IPS-20b (cell line): Measurements from ENCODE around the gene OR10S1.
"Not testable (repeated sequence)": the region's sequence is repeated elsewhere in the genome, so short reads cannot be mapped to it uniquely, and the experiment has no call there.

Experiments used
- H3K27ac ChIP-seq: one replicate; pipeline ENCODE4 v1.5.1; 2013; ENCODE audit warnings: low read length
- H3K27me3 ChIP-seq: 2 replicates; pipeline ENCODE4 v1.6.1; 2013; ENCODE audit warnings: mild to moderate bottlenecking, low read length, inconsistent platforms; ENCODE audit not compliant: insufficient read depth
- H3K36me3 ChIP-seq: 2 replicates; pipeline ENCODE4 v1.6.1; 2013; ENCODE audit warnings: low read depth, mild to moderate bottlenecking, inconsistent platforms, low read length, moderate library complexity; ENCODE audit not compliant: insufficient read depth
- H3K4me1 ChIP-seq: 2 replicates; pipeline ENCODE4 v1.6.1; 2013; ENCODE audit warnings: mild to moderate bottlenecking, control low read depth, inconsistent platforms, low read length, moderate library complexity; ENCODE audit not compliant: insufficient read depth
- H3K4me3 ChIP-seq: 2 replicates; pipeline ENCODE4 v1.5.1; 2013; ENCODE audit warnings: mild to moderate bottlenecking, low read length, inconsistent platforms
- H3K9ac ChIP-seq: 2 replicates; pipeline ENCODE4 v1.6.1; 2013; ENCODE audit warnings: low read depth, mild to moderate bottlenecking, inconsistent platforms, low read length, moderate library complexity
- H3K9me3 ChIP-seq: 2 replicates; pipeline ENCODE4 v1.6.1; 2013; ENCODE audit warnings: mild to moderate bottlenecking, low read depth, low read length, inconsistent platforms; ENCODE audit not compliant: insufficient read depth

Gene OR10S1, protein sequence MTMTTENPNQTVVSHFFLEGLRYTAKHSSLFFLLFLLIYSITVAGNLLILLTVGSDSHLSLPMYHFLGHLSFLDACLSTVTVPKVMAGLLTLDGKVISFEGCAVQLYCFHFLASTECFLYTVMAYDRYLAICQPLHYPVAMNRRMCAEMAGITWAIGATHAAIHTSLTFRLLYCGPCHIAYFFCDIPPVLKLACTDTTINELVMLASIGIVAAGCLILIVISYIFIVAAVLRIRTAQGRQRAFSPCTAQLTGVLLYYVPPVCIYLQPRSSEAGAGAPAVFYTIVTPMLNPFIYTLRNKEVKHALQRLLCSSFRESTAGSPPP

DNA sequence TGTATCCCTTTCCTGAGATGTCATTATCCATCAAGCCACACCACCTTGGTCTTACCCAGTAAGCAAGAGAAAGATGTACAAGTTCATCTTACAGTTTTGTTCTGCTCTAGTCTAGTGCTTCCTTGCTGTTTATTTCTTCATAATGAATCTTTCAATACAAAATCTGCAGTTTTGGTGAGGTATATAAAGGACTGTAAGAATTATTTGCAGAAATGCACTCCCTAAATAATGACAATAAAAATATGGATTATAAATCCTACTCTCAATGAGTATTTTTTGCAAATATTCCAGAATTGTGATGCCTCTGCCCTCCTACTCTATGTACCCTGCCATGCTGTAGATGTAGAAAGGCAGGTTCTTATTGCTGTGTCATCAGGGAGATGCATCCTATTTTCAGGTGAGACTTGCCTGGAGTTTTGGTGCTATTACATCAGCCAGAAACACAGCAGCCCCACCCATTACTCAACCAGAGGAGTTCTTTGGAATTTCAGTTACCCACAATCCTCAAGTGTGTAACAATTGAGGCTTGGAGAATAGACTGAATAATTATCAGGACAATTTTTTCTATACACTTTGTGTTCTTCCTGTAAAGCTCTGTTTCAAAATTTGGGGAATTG, at the start of gene OR10S1:
Gene OR10S1, minus strand, starts transcription at position 51 of the 617 bp plus-strand sequence. CDS start 117 bp downstream, outside the sequence.
- no peaks in the 10 kb centered on the region for H3K36me3 ChIP-seq
- no peaks in the 10 kb centered on the region for H3K27me3 ChIP-seq

DNA sequence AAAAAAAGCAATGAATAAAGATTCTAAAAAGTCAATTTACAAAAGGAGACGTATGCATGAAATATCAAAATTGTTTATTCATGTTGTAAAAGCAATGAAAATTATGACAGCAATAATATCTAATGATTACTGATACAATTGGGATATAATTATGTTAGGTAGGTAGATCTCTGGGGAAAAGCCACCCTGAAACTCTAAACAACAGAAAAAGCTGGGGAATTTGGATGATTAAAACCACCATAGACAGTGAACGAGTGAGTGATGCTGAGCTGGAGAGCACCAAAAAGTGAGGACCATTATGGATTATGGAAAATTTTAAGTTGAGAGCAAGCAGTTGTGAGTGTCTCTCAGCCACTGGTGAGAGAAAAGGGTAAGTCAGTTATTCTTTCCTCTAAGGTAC, 48.9 kb upstream of the OR10S1 start, which contains the start of gene OR10G8:
Gene OR10G8, plus strand, starts transcription at position 301 of the 400 bp plus-strand sequence. CDS start 2,825 bp downstream, outside the sequence.
- no peaks in the 10 kb centered on the region for H3K9me3 ChIP-seq

More for the DNA sequence above, at the start of gene OR10S1:
- H3K9me3 ChIP-seq, result peaks cover 3% of the 10 kb centered on the region; the same call in 1 of the 2 replicates
- H3K4me3 ChIP-seq, result no peak within 1 kb of the TSS
- no peaks in the 10 kb centered on the region; the same call in 1 of the 2 replicates for H3K4me1 ChIP-seq
- no peak within 1 kb of the TSS for H3K27ac ChIP-seq
- no peak within 1 kb of the TSS for H3K9ac ChIP-seq

DNA sequence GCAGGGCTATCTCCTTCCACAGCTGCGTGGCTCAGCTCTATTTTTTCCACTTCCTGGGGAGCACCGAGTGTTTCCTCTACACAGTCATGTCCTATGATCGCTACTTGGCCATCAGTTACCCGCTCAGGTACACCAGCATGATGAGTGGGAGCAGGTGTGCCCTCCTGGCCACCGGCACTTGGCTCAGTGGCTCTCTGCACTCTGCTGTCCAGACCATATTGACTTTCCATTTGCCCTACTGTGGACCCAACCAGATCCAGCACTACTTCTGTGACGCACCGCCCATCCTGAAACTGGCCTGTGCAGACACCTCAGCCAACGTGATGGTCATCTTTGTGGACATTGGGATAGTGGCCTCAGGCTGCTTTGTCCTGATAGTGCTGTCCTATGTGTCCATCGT, 38.3 kb upstream of the OR10S1 start:
- not testable (repeated sequence) for H3K9me3 ChIP-seq, H3K27me3 ChIP-seq, H3K4me3 ChIP-seq, H3K27ac ChIP-seq, H3K4me1 ChIP-seq, H3K36me3 ChIP-seq, H3K9ac ChIP-seq

More for the DNA sequence above, 48.9 kb upstream of the OR10S1 start, which contains the start of gene OR10G8:
- H3K4me3 ChIP-seq, result no peak within 1 kb of the TSS
- H3K27ac ChIP-seq, result no peak within 1 kb of the TSS
- H3K4me1 ChIP-seq, result peaks cover 2% of the 10 kb centered on the region; the same call in 1 of the 2 replicates
- H3K9ac ChIP-seq, result no peak within 1 kb of the TSS
- H3K36me3 ChIP-seq, result no peaks in the 10 kb centered on the region
- H3K27me3 ChIP-seq, result no peaks in the 10 kb centered on the region

DNA sequence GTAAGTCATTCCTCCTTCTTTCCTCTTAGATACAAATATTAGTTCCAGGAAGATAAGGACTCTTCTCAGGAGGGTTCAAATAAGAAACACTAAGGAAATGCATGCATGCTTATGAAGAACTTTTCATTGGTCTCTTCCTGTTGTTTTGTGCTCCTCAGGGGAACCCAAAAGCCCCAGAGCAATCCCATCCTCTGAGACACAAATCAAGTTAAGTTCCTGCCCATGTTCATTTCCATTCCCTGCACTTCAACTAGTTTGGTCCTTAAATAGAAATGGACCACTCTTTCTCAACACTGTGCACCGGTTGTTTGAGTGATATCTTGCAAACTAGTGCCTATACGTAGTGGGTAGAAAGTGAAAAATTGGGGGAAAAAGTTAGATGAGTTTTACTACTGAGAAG, 35.1 kb upstream of the OR10S1 start, which contains the start of gene OR10G4:
Gene OR10G4, plus strand, starts transcription at position 301 of the 400 bp plus-strand sequence. CDS start 2,578 bp downstream, outside the sequence.
- Histone ChIP-seq H3K36me3 (no peaks in the 10 kb centered on the region), H3K4me1 (no peaks in the 10 kb centered on the region), H3K27me3 (no peaks in the 10 kb centered on the region), H3K9me3 (no peaks in the 10 kb centered on the region), H3K9ac (no peak within 1 kb of the TSS), H3K4me3 (no peak within 1 kb of the TSS), H3K27ac (no peak within 1 kb of the TSS)

DNA sequence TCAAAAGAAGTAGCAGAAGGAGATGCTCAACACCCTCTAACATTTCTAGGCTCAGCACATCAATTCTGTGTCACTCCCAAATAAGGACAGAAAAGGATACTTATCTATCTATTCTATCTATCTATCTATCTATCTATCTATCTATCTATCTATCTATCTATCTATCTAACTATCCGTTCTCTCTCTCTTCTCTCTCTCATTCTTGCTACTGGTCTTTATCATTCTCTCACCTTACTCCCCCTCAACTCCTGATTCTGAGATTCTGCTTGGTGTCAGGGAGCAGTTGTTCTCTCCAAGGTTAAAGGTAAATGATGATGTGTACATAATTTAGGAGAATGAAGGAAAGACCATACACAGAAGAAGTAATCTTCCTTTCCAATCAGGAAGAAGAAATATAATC, 17.5 kb upstream of the OR10S1 start, which contains the start of gene OR10G6:
Gene OR10G6, minus strand, starts transcription at position 43 of the 400 bp plus-strand sequence. Its CDS starts 0 bp downstream, at position 43.
- Histone ChIP-seq H3K36me3 (no peaks in the 10 kb centered on the region), H3K4me3 (no peak within 1 kb of the TSS), H3K9me3 (no peaks in the 10 kb centered on the region), H3K9ac (no peak within 1 kb of the TSS), H3K4me1 (peaks cover 5% of the 10 kb centered on the region; the same call in 1 of the 2 replicates), H3K27me3 (no peaks in the 10 kb centered on the region), H3K27ac (no peak within 1 kb of the TSS)

DNA sequence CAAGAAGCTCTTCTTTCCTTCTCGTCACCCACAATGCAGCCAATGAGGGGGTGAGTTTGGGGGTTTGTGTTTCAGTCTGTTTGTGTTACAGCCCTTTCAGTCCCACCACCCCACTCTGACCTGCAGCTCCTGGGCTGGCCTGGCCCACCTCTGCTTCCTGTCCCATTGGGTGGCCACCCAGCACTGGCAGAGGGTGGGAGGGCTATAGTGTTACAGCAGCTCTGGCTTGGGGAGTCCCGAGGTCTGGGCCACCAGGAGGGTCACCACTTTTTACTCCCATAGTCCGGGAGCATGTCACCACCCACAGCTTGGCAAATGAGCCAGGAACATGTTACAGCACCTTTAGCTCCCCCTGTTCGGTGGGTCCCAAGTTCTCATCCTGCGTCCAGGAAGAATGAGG, 1.7 kb upstream of the OR10S1 start:
- H3K36me3 ChIP-seq, result no peaks in the 10 kb centered on the region

DNA sequence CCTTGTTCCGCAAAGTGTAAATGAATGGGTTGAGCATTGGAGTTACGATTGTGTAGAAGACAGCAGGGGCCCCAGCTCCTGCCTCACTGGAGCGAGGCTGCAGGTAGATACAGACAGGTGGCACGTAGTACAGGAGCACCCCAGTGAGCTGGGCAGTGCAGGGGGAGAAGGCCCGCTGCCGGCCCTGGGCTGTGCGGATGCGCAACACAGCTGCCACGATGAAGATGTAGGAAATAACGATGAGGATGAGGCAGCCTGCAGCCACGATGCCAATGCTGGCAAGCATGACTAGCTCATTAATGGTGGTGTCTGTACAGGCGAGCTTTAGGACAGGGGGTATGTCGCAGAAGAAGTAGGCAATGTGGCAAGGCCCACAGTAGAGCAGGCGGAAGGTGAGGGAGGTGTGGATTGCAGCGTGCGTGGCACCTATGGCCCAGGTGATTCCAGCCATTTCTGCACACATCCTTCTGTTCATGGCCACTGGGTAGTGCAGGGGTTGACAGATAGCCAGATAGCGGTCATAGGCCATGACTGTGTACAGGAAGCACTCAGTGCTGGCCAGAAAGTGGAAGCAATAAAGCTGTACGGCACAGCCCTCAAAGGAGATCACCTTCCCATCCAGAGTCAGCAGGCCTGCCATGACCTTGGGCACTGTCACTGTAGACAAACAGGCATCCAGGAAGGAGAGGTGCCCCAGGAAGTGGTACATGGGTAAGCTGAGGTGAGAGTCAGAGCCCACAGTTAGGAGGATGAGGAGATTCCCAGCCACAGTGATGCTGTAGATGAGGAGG, 616 bp downstream of the OR10S1 start:
- Histone ChIP-seq H3K27me3 (no peaks in the 10 kb centered on the region), H3K4me1 (no peaks in the 10 kb centered on the region; the same call in 1 of the 2 replicates), H3K36me3 (no peaks in the 10 kb centered on the region), H3K27ac (no peak overlapping the region), H3K9ac (no peak overlapping the region), H3K9me3 (no peaks in the 10 kb centered on the region), H3K4me3 (no peak overlapping the region)

More for the DNA sequence above, 1.7 kb upstream of the OR10S1 start:
- Histone ChIP-seq H3K4me1 (no peaks in the 10 kb centered on the region; the same call in 1 of the 2 replicates), H3K4me3 (no peak overlapping the region), H3K9me3 (peaks cover 3% of the 10 kb centered on the region; the same call in 1 of the 2 replicates), H3K27me3 (no peaks in the 10 kb centered on the region), H3K9ac (no peak overlapping the region), H3K27ac (no peak overlapping the region)

DNA sequence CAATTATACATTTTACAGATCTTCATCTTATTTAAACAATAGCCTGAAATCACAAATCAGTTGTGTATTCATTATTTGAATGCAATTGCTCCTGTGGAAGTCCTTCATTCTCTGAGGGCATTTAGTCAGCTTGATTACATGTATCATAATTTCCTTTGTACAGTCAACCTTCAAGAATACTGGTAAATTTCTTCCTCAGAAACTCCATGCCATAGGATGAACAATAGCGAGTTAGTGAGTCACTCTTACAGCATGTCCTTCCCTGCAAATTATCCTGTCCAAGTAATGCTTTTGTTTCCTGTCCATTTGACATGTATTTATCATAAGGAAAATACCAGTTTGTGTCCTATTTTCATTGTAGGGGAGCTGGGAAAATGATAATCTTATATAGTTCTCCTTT, 3.8 kb downstream of the OR10S1 start:
- Histone ChIP-seq H3K4me3 (no peak overlapping the region), H3K9ac (no peak overlapping the region), H3K36me3 (no peaks in the 10 kb centered on the region), H3K27me3 (no peaks in the 10 kb centered on the region), H3K4me1 (no peaks in the 10 kb centered on the region), H3K27ac (no peak overlapping the region), H3K9me3 (no peaks in the 10 kb centered on the region)

DNA sequence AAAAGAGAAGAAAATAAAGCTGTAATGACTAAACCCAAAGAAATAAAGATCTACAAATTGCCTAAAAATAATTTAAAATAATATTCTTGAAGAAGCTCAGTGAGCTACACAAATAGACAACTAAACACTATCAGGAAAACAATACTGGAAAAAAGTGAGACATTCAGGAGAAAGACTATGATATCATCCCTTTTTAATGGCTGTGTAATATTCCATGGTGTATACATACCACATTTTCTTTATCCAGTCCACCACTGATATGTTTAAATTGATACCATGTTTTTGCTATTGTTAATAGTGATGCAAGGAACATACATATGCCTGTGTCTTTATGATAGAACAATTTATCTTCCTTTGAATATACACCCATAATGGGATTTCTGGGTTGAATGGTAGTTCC, 20.8 kb downstream of the OR10S1 start:
- no peak overlapping the region for H3K9ac ChIP-seq
- H3K36me3 ChIP-seq, result no peaks in the 10 kb centered on the region
- H3K27ac ChIP-seq, result no peak overlapping the region
- peaks cover 5% of the 10 kb centered on the region; the same call in 1 of the 2 replicates for H3K9me3 ChIP-seq
- no peaks in the 10 kb centered on the region for H3K27me3 ChIP-seq
- no peak overlapping the region for H3K4me3 ChIP-seq
- no peaks in the 10 kb centered on the region for H3K4me1 ChIP-seq

DNA sequence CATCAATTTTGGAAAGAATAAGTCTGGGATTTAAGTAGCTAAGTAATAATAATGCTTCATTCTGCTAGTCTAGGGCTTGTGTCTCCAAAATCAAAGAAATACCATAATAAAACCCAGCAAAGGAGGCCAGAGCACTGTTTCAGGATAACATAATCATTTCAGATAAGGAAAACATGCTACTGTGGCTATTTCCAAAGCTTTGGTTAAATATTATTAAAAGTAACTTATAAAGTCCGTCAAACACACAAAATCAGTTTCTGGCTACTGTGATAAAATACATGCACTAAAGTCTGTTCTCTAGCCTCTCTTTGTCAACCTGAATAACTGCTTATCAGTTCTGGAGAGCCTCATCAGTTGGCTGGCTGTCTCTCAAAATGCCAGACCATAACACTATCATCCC, 32.4 kb downstream of the OR10S1 start:
- Histone ChIP-seq H3K27ac (no peak overlapping the region), H3K36me3 (no peaks in the 10 kb centered on the region), H3K27me3 (no peaks in the 10 kb centered on the region), H3K9me3 (no peaks in the 10 kb centered on the region), H3K4me1 (no peaks in the 10 kb centered on the region), H3K4me3 (no peak overlapping the region), H3K9ac (no peak overlapping the region)

DNA sequence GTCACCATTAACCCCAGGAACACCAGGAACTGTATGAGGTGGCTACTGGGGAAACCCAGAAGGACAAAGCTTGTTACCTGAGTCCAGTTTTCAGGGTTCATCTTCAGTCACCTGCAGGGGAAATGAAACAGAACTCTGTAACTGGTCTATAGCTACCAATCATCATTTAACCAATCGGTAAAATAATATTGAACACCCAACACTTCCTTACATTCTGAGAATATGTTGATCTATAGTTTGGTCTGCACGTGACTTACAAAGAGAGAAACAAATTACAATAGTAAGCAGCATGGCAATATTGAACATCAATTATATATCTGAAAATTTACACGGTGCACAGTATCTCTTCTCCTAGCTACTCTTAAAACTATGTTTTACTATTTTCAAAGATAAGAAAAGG, 33.8 kb downstream of the OR10S1 start, which contains the start of gene OR6T1:
Gene OR6T1, minus strand, starts transcription at position 101 of the 400 bp plus-strand sequence. Its CDS starts 0 bp downstream, at position 101.
- no peaks in the 10 kb centered on the region for H3K4me1 ChIP-seq
- H3K9me3 ChIP-seq, result no peaks in the 10 kb centered on the region
- no peaks in the 10 kb centered on the region for H3K27me3 ChIP-seq
- no peak within 1 kb of the TSS for H3K9ac ChIP-seq
- no peaks in the 10 kb centered on the region for H3K36me3 ChIP-seq
- no peak within 1 kb of the TSS for H3K27ac ChIP-seq
- H3K4me3 ChIP-seq, result no peak within 1 kb of the TSS
